GM20000 (cell line): ENCODE data around the gene KCNG2.

Experiments used
- DNase-seq: peaks from one replicate; pipeline ENCODE4 v3.0.0; 2012; ENCODE audit warnings: low spot score
- TF ChIP-seq, protein P1 (sequence below): IDR thresholded peaks from 2 replicates; pipeline ENCODE4 v1.5.1; 2012; ENCODE audit warnings: mild to moderate bottlenecking, control low read depth; ENCODE audit errors: extremely low read depth, missing control alignments

The KCNG2 gene

DNA sequence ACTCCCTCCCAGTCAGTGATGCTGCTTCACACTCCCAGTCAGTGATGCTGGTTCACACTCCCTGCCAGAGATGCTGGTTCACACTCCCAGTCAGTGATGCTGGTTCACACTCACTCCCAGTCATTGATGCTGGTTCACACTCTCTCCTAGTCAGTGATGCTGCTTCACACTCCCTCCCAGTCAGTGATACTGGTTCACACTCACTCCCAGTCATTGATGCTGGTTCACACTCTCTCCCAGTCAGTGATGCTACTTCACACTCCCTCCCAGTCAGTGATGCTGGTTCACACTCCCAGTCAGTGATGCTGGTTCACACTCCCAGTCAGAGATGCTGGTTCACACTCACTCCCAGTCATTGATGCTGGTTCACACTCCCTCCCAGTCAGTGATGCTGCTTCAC lies 34.3 kb upstream of the KCNG2 start:
- no peak for DNase-seq
- TF ChIP-seq, protein P1, sequence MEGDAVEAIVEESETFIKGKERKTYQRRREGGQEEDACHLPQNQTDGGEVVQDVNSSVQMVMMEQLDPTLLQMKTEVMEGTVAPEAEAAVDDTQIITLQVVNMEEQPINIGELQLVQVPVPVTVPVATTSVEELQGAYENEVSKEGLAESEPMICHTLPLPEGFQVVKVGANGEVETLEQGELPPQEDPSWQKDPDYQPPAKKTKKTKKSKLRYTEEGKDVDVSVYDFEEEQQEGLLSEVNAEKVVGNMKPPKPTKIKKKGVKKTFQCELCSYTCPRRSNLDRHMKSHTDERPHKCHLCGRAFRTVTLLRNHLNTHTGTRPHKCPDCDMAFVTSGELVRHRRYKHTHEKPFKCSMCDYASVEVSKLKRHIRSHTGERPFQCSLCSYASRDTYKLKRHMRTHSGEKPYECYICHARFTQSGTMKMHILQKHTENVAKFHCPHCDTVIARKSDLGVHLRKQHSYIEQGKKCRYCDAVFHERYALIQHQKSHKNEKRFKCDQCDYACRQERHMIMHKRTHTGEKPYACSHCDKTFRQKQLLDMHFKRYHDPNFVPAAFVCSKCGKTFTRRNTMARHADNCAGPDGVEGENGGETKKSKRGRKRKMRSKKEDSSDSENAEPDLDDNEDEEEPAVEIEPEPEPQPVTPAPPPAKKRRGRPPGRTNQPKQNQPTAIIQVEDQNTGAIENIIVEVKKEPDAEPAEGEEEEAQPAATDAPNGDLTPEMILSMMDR: no peak

DNA sequence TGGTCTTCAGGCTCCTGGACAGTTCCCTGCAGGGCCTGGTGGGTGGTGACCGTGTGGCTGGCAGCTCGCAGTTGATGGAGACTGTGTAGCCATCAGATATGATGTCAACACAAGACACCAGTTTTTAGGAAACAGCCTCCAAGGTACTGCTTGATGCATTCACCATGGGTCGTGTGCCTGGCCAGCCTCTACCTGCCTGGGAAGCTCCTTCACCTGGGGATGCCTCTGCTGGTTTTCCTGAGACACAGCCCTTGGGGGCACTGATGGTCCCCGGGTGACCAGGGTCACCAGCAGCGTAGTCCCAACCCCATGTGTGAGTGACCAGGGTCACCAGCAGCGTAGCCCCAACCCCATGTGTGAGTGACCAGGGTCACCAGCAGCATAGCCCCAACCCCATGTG lies 33.6 kb upstream of the KCNG2 start:
- TF ChIP-seq, protein P1: no peak
- DNase-seq: no peak

DNA sequence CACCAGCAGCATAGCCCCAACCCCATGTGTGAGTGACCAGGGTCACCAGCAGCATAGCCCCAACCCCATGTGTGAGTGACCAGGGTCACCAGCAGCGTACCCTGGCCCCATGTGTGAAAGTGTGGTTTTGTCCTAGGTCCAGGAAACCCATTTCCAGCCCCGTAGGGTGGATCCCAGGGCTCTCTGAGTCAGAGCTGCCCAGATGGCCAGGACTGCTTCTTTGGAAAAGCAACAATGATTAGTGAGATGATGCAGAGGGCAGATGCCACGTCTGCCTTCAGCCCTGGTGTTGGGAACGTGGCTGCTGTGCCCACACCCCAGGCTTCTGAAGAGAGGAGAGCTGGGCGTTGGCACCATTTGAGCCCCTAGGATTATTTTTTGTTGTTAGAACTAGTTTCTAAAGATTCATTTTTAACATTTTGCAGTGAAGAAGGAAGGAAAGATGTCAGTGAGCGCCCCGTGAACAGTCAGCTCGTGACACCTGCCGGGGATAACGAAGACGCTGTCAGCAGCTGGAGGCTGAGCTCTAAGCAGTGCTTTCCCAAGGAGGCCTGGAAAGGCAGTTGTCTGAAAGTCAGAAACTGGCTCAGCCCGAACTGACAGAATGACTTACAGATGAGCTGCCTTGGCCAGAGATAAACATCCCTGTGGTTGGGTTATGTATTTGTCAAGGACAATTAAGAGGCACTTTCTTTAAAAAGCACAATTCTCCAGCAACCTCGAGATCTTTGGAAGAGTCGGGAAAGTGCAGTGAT lies 32.1 kb upstream of the KCNG2 start:
- TF ChIP-seq, protein P1: no peak
- no peak for DNase-seq

DNA sequence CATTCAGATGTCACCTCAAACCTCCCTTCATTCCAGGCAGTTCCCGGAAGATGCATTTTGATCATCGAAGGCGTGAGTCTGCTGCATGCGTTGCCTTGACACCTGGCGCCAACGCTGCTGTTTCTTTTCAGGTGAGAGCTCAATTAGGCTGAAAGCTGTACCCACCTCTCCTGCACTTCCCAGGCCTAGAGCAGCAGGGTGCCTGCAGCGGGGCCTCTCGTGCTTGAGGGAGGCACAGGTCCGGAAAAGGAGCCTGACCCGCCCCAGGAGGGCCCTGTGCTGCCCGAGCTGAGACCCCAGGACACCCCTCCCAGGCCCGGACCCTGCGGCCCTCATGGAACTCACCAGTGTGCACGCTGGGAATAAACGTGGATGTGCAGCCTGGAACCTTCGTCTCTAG lies 31.4 kb upstream of the KCNG2 start:
- DNase-seq: no peak
- TF ChIP-seq, protein P1: no peak

DNA sequence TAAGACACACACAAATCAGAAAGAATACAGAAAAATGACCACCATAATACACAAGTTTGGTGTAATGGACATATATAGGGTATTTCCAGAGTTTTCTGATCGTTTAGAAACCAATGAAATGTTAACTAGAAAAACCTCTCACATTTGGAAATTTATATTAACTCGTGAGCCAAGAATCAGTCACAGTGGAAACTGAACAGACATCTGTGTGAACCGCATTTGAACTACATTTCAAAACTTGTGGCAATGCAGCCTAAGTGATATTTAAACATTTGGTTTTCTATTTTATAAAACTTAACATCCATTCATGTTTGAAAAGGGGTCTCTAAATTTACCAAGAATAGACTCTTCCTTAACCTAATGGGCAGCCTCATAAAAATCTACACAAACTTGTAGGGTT lies 29.0 kb upstream of the KCNG2 start:
- TF ChIP-seq, protein P1: no peak
- no peak for DNase-seq

DNA sequence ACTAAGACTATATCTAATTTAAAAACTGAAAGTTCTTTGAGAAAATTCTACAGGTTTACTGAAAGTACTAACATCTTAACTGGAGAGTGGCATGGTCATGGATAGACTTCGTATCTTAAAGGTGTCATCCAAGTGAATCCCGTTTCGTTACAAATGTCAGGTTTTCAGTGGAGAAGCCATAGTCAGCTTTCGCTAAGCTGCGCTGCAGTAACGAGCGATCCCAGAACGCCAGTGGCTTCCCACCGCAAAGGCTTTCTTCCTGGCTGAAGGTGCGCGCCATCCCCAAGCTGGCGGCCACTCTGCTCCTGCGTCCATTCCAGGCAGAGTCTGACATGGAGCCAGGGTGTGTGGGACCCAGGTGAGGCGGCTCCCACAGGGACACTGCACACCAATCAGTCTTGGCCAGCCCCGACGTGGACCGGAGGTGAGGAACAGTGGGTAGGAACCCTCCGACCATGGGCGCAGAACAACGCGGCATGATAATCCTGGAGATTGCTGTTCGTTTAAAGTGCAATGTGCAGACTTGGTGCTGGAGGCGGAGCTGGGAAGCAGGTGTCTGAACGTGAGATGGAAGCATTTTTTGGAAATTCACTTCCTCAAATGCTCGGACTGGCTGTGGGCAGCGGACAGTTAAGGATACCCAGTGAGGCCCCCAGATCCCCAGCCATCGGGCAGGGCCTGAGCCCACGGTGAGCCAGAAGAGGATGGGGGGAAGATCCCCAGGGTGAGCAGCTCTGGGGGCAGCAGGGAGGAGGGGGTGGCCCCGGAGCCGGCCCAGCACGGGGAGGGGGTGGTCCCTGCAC lies 27.8 kb upstream of the KCNG2 start:
- TF ChIP-seq, protein P1: no peak
- DNase-seq: no peak

DNA sequence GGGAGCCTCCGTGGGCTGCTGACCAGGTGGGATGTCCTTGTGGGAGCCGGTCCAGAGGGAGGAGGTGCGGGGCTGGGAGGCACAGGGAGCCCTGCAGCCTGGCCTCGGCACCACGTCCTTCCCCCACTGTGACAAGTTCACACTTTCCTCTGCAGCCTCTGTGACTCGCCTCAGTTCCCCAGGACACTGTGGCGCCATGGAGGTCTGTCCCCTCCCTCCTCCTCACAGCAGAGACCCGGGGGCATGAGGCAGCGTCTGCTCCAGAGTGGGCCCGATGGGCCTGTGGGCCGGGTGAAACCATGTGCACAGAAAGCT lies 27.3 kb upstream of the KCNG2 start:
- TF ChIP-seq, protein P1: no peak
- DNase-seq: no peak
